Subcutaneous abdominal adipose tissue (tissue), 5 donors: ENCODE measurements around the gene ADAMTS17.

Source experiments
- H3K27ac ChIP-seq: one replicate; pipeline ENCODE4 v1.7.0; 2013; ENCODE audit warnings: low read depth, mild to moderate bottlenecking, inconsistent platforms, low read length, moderate library complexity
- H3K27me3 ChIP-seq, 5 donors: one replicate each; pipeline ENCODE4 v1.7.0; 2013; ENCODE audit warnings: low read length in 5 of 5, inconsistent platforms in 1 of 5; ENCODE audit not compliant: control insufficient read depth in 5 of 5, insufficient read depth in 4 of 5
- H3K36me3 ChIP-seq, 5 donors: one replicate each; pipeline ENCODE4 v1.7.0; 2013; ENCODE audit warnings: low read length in 5 of 5; ENCODE audit not compliant: control insufficient read depth in 5 of 5, insufficient read depth in 5 of 5
- H3K4me1 ChIP-seq, 5 donors: one replicate each; pipeline ENCODE4 v1.7.0; 2013; ENCODE audit warnings: low read length in 5 of 5, mild to moderate bottlenecking in 3 of 5, moderate library complexity in 1 of 5; ENCODE audit not compliant: control insufficient read depth in 5 of 5, insufficient read depth in 5 of 5
- H3K4me3 ChIP-seq, 5 donors: one replicate each; pipeline ENCODE4 v1.7.0; 2013; ENCODE audit warnings: low read length in 5 of 5, low read depth in 1 of 5
- H3K9ac ChIP-seq, 5 donors: one replicate each; pipeline ENCODE4 v1.7.0; 2013; ENCODE audit warnings: low read length in 5 of 5, mild to moderate bottlenecking in 4 of 5, moderate library complexity in 3 of 5
- H3K9me3 ChIP-seq, 5 donors: one replicate each; pipeline ENCODE4 v1.7.0; 2013; ENCODE audit warnings: low read length in 5 of 5; ENCODE audit not compliant: control insufficient read depth in 5 of 5
- donor health status: healthy.
- donor health status: healthy.
- donor health status: healthy.
- donor health status: healthy.
- donor health status: healthy.

Gene ADAMTS17

DNA sequence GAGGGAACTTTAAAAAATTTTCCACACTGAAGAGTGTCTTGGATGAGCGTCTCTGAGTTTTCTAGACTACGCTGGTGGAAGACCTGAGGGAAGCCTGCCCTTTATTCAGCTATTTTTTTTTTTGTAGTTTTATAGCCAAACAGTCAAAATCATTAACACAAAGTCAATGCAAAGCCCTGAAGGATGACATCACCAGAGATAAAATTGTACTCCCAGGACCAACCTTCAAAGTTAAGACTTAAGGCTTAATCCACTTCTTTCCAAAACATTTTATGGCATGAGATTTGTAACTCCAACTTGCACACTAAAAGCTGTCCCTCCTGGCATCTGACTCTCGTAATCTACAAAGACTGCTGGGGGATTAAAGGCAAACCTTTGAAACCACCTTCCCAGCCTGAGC is 345.1 kb downstream of the ADAMTS17 start:
- Histone ChIP-seq H3K4me1 (peaks cover 0 to 14% (median 3%) of the 10 kb centered on the region in 5 donors), H3K27me3 (no peaks in the 10 kb centered on the region), H3K27ac (no peak overlapping the region), H3K9me3 (no peaks in the 10 kb centered on the region), H3K36me3 (no peaks in the 10 kb centered on the region), H3K4me3 (no peak overlapping the region), H3K9ac (no peak overlapping the region)

DNA sequence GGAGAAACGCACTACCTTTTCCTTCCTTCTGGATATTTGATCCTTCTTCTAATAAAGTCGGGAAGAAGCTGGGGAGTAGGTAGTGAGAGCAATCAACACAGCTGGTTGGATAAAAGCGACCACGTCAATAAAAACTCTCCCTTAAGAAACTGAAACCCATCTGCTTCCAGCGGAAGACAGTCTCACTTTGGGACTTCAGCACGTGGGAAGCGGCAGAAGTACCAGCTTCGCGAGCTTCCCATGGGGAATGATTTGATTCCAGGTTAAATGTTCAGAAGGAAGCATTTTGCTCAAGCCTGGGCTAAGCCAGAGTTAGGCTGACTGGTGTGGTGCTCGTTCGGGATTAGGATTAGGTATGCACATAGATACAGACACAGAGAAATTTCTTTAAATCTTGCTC is 346.2 kb downstream of the ADAMTS17 start:
- no peaks in the 10 kb centered on the region for H3K36me3 ChIP-seq
- peak overlapping the region in 2 of 5 donors; percentile 24 to 30 for H3K4me3 ChIP-seq
- peaks cover 0 to 14% (median 3%) of the 10 kb centered on the region in 5 donors for H3K4me1 ChIP-seq
- H3K9me3 ChIP-seq: no peaks in the 10 kb centered on the region
- H3K9ac ChIP-seq: no peak overlapping the region
- no peaks in the 10 kb centered on the region for H3K27me3 ChIP-seq
- H3K27ac ChIP-seq: no peak overlapping the region

- H3K4me1 ChIP-seq: peaks cover 0 to 14% (median 3%) of the 10 kb centered on the region in 5 donors
- no peak overlapping the region for H3K27ac ChIP-seq
- H3K27me3 ChIP-seq: no peaks in the 10 kb centered on the region
- no peak overlapping the region for H3K4me3 ChIP-seq
- no peaks in the 10 kb centered on the region for H3K36me3 ChIP-seq
- H3K9me3 ChIP-seq: no peaks in the 10 kb centered on the region
- no peak overlapping the region for H3K9ac ChIP-seq
Measured at GRCh38 chr15:99994849-99995248, 346.9 kb downstream of the ADAMTS17 start.

DNA sequence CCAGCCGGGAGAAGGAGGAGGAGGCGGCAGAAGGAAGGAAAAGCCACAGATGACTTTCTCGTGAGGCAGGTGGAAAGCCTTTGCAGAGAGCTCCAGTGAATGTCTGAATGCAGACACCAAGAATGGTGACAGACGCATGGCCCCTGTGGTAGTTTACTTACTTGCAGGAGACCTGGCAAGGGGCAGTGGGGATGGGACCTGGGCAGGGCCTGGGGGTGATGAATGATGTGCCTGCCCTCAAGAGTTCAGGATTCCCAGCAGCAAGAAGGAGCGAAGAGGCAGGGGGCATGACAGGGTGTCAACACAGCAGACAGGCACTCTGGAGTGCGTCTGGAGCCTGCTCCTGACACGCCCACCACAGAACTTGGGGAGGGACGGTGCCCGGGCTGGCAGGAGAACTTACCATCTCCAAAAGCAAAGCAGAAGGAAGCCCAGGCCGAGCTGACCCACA is 348.1 kb downstream of the ADAMTS17 start:
- H3K9me3 ChIP-seq: peaks cover 0 to under 1% (median 0%) of the 10 kb centered on the region in 5 donors
- peaks cover 0 to 11% (median 0%) of the 10 kb centered on the region in 5 donors for H3K4me1 ChIP-seq
- no peak overlapping the region for H3K27ac ChIP-seq
- no peaks in the 10 kb centered on the region for H3K27me3 ChIP-seq
- no peak overlapping the region for H3K4me3 ChIP-seq
- no peaks in the 10 kb centered on the region for H3K36me3 ChIP-seq
- no peak overlapping the region for H3K9ac ChIP-seq

GRCh38 chr15:99993262-99993661 is 348.5 kb downstream of the ADAMTS17 start:
- Histone ChIP-seq H3K27ac (no peak overlapping the region), H3K27me3 (no peaks in the 10 kb centered on the region), H3K4me1 (peaks cover 0 to 11% (median 0%) of the 10 kb centered on the region in 5 donors), H3K9me3 (peaks cover 0 to 5% (median 0%) of the 10 kb centered on the region in 5 donors), H3K9ac (no peak overlapping the region), H3K36me3 (no peaks in the 10 kb centered on the region), H3K4me3 (no peak overlapping the region)

- H3K4me3 ChIP-seq: no peak overlapping the region
- H3K9ac ChIP-seq: no peak overlapping the region
- no peaks in the 10 kb centered on the region for H3K36me3 ChIP-seq
- H3K27me3 ChIP-seq: no peaks in the 10 kb centered on the region
- peaks cover 0 to 6% (median 0%) of the 10 kb centered on the region in 5 donors for H3K9me3 ChIP-seq
- peaks cover 0 to 11% (median 0%) of the 10 kb centered on the region in 5 donors for H3K4me1 ChIP-seq
- no peak overlapping the region for H3K27ac ChIP-seq
Measured at GRCh38 chr15:99992611-99993231, 349.1 kb downstream of the ADAMTS17 start.

DNA sequence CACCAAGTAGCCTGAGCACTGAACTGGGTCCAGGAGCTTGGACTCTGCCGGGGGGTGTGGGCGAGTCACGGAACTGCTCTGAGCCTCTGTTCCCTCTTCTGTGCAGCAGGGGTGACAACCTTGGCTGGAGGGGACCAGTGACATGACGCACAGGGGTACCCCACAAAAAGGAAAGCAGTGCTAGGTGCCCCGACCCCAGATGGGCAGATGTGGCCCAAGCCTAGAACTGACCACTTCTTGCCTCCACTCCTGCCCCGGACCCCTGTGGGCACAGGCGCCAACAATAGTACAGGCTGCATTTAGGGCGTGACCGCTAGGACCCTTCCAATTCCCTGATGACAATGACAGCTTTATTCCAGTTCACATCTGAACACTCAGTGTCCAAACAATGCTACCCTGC is 352.7 kb downstream of the ADAMTS17 start:
- H3K9ac ChIP-seq: no peak overlapping the region
- H3K4me1 ChIP-seq: peaks cover 0 to 6% (median 0%) of the 10 kb centered on the region in 5 donors
- H3K4me3 ChIP-seq: no peak overlapping the region
- H3K27me3 ChIP-seq: no peaks in the 10 kb centered on the region
- no peaks in the 10 kb centered on the region for H3K36me3 ChIP-seq
- H3K27ac ChIP-seq: no peak overlapping the region
- peaks cover 0 to 6% (median 0%) of the 10 kb centered on the region in 5 donors for H3K9me3 ChIP-seq

DNA sequence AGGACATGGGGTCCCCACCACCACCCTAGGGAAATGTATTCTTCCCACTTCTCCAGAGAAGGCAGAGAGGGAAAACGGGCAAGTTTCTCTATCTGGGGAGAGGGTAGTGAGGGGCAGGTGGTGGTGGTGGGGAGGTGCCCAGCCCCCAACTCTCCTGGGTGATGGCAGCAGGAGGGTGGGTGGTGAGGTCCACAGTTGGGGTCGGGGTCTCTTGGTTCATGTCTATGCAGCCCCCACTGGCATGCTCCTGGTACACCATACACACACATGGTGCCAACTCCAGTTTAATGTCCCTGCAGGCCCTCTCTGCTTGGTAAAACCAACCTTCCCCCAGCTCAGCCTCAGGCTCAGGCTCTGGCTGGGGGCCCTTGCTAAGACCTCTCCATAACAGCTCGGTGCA is 354.1 kb downstream of the ADAMTS17 start:
- Histone ChIP-seq H3K36me3 (no peaks in the 10 kb centered on the region), H3K4me1 (peaks cover 0 to 19% (median 0%) of the 10 kb centered on the region in 5 donors), H3K27me3 (peaks cover 0 to 4% (median 0%) of the 10 kb centered on the region in 5 donors), H3K27ac (no peak overlapping the region), H3K9me3 (peaks cover 0 to 6% (median 0%) of the 10 kb centered on the region in 5 donors), H3K4me3 (no peak overlapping the region), H3K9ac (no peak overlapping the region)

- H3K27ac ChIP-seq: no peak overlapping the region
Measured at GRCh38 chr15:99987119-99987506, 354.7 kb downstream of the ADAMTS17 start.

GRCh38 chr15:99986297-99987118 is 355.3 kb downstream of the ADAMTS17 start:
- Histone ChIP-seq H3K27me3 (peaks cover 0 to 4% (median 0%) of the 10 kb centered on the region in 5 donors), H3K4me1 (peaks cover 0 to 21% (median 0%) of the 10 kb centered on the region in 5 donors), H3K9ac (no peak overlapping the region), H3K36me3 (no peaks in the 10 kb centered on the region), H3K9me3 (peaks cover 0 to 6% (median 0%) of the 10 kb centered on the region in 5 donors), H3K27ac (no peak overlapping the region), H3K4me3 (no peak overlapping the region)

More at GRCh38 chr15:99987119-99987506, 354.7 kb downstream of the ADAMTS17 start:
- H3K36me3 ChIP-seq: no peaks in the 10 kb centered on the region
- H3K4me3 ChIP-seq: no peak overlapping the region
- peaks cover 0 to 21% (median 0%) of the 10 kb centered on the region in 5 donors for H3K4me1 ChIP-seq
- no peak overlapping the region for H3K9ac ChIP-seq
- peaks cover 0 to 6% (median 0%) of the 10 kb centered on the region in 5 donors for H3K9me3 ChIP-seq
- H3K27me3 ChIP-seq: peaks cover 0 to 4% (median 0%) of the 10 kb centered on the region in 5 donors
